ENCODE data around the gene DAB2IP.

The DAB2IP gene

GRCh38 chr9:121670431-121670830, 19.0 kb downstream of the DAB2IP start:
- no peaks in the 10 kb centered on the region for H3K4me1 ChIP-seq (ENCODE audit: insufficient read depth, poor library complexity, severe bottlenecking)
- DNase-seq (ENCODE audit: low spot score) (no peak), ATAC-seq (ENCODE audit: low read depth) (no peak)
- no peak overlapping the region for H3K4me3 ChIP-seq (ENCODE audit: severe bottlenecking)
- no peak for TF ChIP-seq CTCF (IDR thresholded peaks at IDR 0.05; ENCODE audit: poor library complexity, severe bottlenecking)
- no peaks in the 10 kb centered on the region for H3K36me3 ChIP-seq (ENCODE audit: low read depth)
- no peaks in the 10 kb centered on the region for H3K9me3 ChIP-seq (ENCODE audit: severe bottlenecking)
- no peaks in the 10 kb centered on the region for H3K27me3 ChIP-seq (ENCODE audit: insufficient read depth, poor library complexity, severe bottlenecking)
- no peak overlapping the region for H3K27ac ChIP-seq (ENCODE audit: poor library complexity, severe bottlenecking)

GRCh38 chr9:121671612-121672155, 20.2 kb downstream of the DAB2IP start:
- H3K27me3 ChIP-seq (ENCODE audit: insufficient read depth, poor library complexity, severe bottlenecking) = no peaks in the 10 kb centered on the region
- no peak for ATAC-seq (ENCODE audit: low read depth)
- no peak for DNase-seq (ENCODE audit: low spot score)
- TF ChIP-seq CTCF (IDR thresholded peaks at IDR 0.05; ENCODE audit: poor library complexity, severe bottlenecking) = no peak
- H3K4me1 ChIP-seq (ENCODE audit: insufficient read depth, poor library complexity, severe bottlenecking) = no peaks in the 10 kb centered on the region
- no peaks in the 10 kb centered on the region for H3K36me3 ChIP-seq (ENCODE audit: low read depth)
- no peak overlapping the region for H3K27ac ChIP-seq (ENCODE audit: poor library complexity, severe bottlenecking)
- H3K9me3 ChIP-seq (ENCODE audit: severe bottlenecking) = no peaks in the 10 kb centered on the region
- H3K4me3 ChIP-seq (ENCODE audit: severe bottlenecking) = no peak overlapping the region

GRCh38 chr9:121672213-121672612, 20.8 kb downstream of the DAB2IP start:
- no peaks in the 10 kb centered on the region for H3K36me3 ChIP-seq (ENCODE audit: low read depth)
- no peak overlapping the region for H3K27ac ChIP-seq (ENCODE audit: poor library complexity, severe bottlenecking)
- no peaks in the 10 kb centered on the region for H3K9me3 ChIP-seq (ENCODE audit: severe bottlenecking)
- ATAC-seq (ENCODE audit: low read depth) = no peak
- no peak for TF ChIP-seq CTCF (IDR thresholded peaks at IDR 0.05; ENCODE audit: poor library complexity, severe bottlenecking)
- H3K27me3 ChIP-seq (ENCODE audit: insufficient read depth, poor library complexity, severe bottlenecking) = no peaks in the 10 kb centered on the region
- no peak for DNase-seq (ENCODE audit: low spot score)
- no peaks in the 10 kb centered on the region for H3K4me1 ChIP-seq (ENCODE audit: insufficient read depth, poor library complexity, severe bottlenecking)
- no peak overlapping the region for H3K4me3 ChIP-seq (ENCODE audit: severe bottlenecking)

- DNase-seq (ENCODE audit: low spot score) (no peak), ATAC-seq (ENCODE audit: low read depth) (no peak)
- no peak for TF ChIP-seq CTCF (IDR thresholded peaks at IDR 0.05; ENCODE audit: poor library complexity, severe bottlenecking)
These were observed 21.6 kb downstream of the DAB2IP start for GRCh38 chr9:121672986-121673385.

GRCh38 chr9:121673576-121673975, 22.1 kb downstream of the DAB2IP start:
- Histone ChIP-seq H3K27ac (ENCODE audit: poor library complexity, severe bottlenecking) (no peak overlapping the region), H3K36me3 (ENCODE audit: low read depth) (no peaks in the 10 kb centered on the region), H3K4me3 (ENCODE audit: severe bottlenecking) (no peak overlapping the region), H3K9me3 (ENCODE audit: severe bottlenecking) (no peaks in the 10 kb centered on the region), H3K4me1 (ENCODE audit: insufficient read depth, poor library complexity, severe bottlenecking) (no peaks in the 10 kb centered on the region), H3K27me3 (ENCODE audit: insufficient read depth, poor library complexity, severe bottlenecking) (no peaks in the 10 kb centered on the region)
- no peak for TF ChIP-seq CTCF (IDR thresholded peaks at IDR 0.05; ENCODE audit: poor library complexity, severe bottlenecking)
- ATAC-seq (ENCODE audit: low read depth) (no peak), DNase-seq (ENCODE audit: low spot score) (no peak)

More at GRCh38 chr9:121672986-121673385, 21.6 kb downstream of the DAB2IP start:
- Histone ChIP-seq H3K9me3 (ENCODE audit: severe bottlenecking) (no peaks in the 10 kb centered on the region), H3K4me3 (ENCODE audit: severe bottlenecking) (no peak overlapping the region), H3K36me3 (ENCODE audit: low read depth) (no peaks in the 10 kb centered on the region), H3K4me1 (ENCODE audit: insufficient read depth, poor library complexity, severe bottlenecking) (no peaks in the 10 kb centered on the region), H3K27me3 (ENCODE audit: insufficient read depth, poor library complexity, severe bottlenecking) (no peaks in the 10 kb centered on the region), H3K27ac (ENCODE audit: poor library complexity, severe bottlenecking) (no peak overlapping the region)
